Measurements from ENCODE around the gene TP53TG5. TPM values are rescaled to one million over a fixed set of nuclear protein-coding genes. Genes with fewer than 3 reads are reported as not detected.

Gene TP53TG5
- total RNA-seq, 1 donor from 2014 or later = not detected

GRCh38 chr20:45345104-45345936 is 32.8 kb downstream of the TP53TG5 start:
- no peaks in the 10 kb centered on the region for H3K9me3 Mint-ChIP-seq (ENCODE audit: unreplicated experiment)
- DNase-seq (ENCODE audit: extremely low spot score, unreplicated experiment) = no peak
- H3K4me1 Mint-ChIP-seq (ENCODE audit: unreplicated experiment) = peaks cover 78% of the 10 kb centered on the region
- TF ChIP-seq CTCF (IDR thresholded peaks at IDR 0.05) = no peak
- H3K36me3 Mint-ChIP-seq (ENCODE audit: unreplicated experiment) = peaks cover 1% of the 10 kb centered on the region
- H3K4me3 Mint-ChIP-seq (ENCODE audit: unreplicated experiment) = peak overlapping the region; percentile 30
- peak overlapping the region; percentile 89 for H3K27ac Mint-ChIP-seq (ENCODE audit: unreplicated experiment)
- H3K27me3 Mint-ChIP-seq (ENCODE audit: unreplicated experiment) = no peaks in the 10 kb centered on the region

- TF ChIP-seq CTCF (IDR thresholded peaks at IDR 0.05) = no peak
- no peaks in the 10 kb centered on the region for H3K9me3 Mint-ChIP-seq (ENCODE audit: unreplicated experiment)
- peaks cover 2% of the 10 kb centered on the region for H3K36me3 Mint-ChIP-seq (ENCODE audit: unreplicated experiment)
- no peak for DNase-seq (ENCODE audit: extremely low spot score, unreplicated experiment)
- peak overlapping the region; percentile 89 for H3K27ac Mint-ChIP-seq (ENCODE audit: unreplicated experiment)
- H3K4me1 Mint-ChIP-seq (ENCODE audit: unreplicated experiment) = peaks cover 80% of the 10 kb centered on the region
- H3K4me3 Mint-ChIP-seq (ENCODE audit: unreplicated experiment) = peak overlapping the region; percentile 32
- H3K27me3 Mint-ChIP-seq (ENCODE audit: unreplicated experiment) = no peaks in the 10 kb centered on the region
These were observed 33.8 kb downstream of the TP53TG5 start for GRCh38 chr20:45344168-45344860.

- no peaks in the 10 kb centered on the region for H3K27me3 Mint-ChIP-seq (ENCODE audit: unreplicated experiment)
- no peak for TF ChIP-seq CTCF (IDR thresholded peaks at IDR 0.05)
- peaks cover 86% of the 10 kb centered on the region for H3K4me1 Mint-ChIP-seq (ENCODE audit: unreplicated experiment)
- no peaks in the 10 kb centered on the region for H3K9me3 Mint-ChIP-seq (ENCODE audit: unreplicated experiment)
- no peak overlapping the region for H3K4me3 Mint-ChIP-seq (ENCODE audit: unreplicated experiment)
- peaks cover 2% of the 10 kb centered on the region for H3K36me3 Mint-ChIP-seq (ENCODE audit: unreplicated experiment)
- H3K27ac Mint-ChIP-seq (ENCODE audit: unreplicated experiment) = peak overlapping the region; percentile 89
- DNase-seq (ENCODE audit: extremely low spot score, unreplicated experiment) = no peak
These were observed 34.5 kb downstream of the TP53TG5 start for GRCh38 chr20:45343532-45344167.

- no peaks in the 10 kb centered on the region for H3K9me3 Mint-ChIP-seq (ENCODE audit: unreplicated experiment)
- peaks cover 90% of the 10 kb centered on the region for H3K4me1 Mint-ChIP-seq (ENCODE audit: unreplicated experiment)
- no peak for DNase-seq (ENCODE audit: extremely low spot score, unreplicated experiment)
- no peak overlapping the region for H3K4me3 Mint-ChIP-seq (ENCODE audit: unreplicated experiment)
- H3K27ac Mint-ChIP-seq (ENCODE audit: unreplicated experiment) = peak overlapping the region; percentile 89
- H3K36me3 Mint-ChIP-seq (ENCODE audit: unreplicated experiment) = peaks cover 2% of the 10 kb centered on the region
- no peaks in the 10 kb centered on the region for H3K27me3 Mint-ChIP-seq (ENCODE audit: unreplicated experiment)
- TF ChIP-seq CTCF (IDR thresholded peaks at IDR 0.05) = no peak
These were observed 35.1 kb downstream of the TP53TG5 start for GRCh38 chr20:45342855-45343531.

Measured in osteocyte (in vitro differentiated cells).